Psoas muscle (tissue), 8 donors: ENCODE results near the gene HS6ST3. TPM values are rescaled to one million over a fixed set of nuclear protein-coding genes. Genes with fewer than 3 reads are reported as not detected.

Experiments used
- ATAC-seq, 4 donors: fragments of 200-7000 bp; cut with Tn5 transposase; one replicate each; pipeline ENCODE4 v1.9.1; 2020; ENCODE audit warnings: moderate library complexity in 3 of 4, mild to moderate bottlenecking in 2 of 4
- DNase-seq, 2 donors: peaks; one replicate each; pipeline ENCODE4 v3.0.0-alpha.2; 2020
- H3K27ac ChIP-seq: fragments of 200-600 bp; one replicate; pipeline ENCODE4 v1.8.0; 2022
- H3K27me3 ChIP-seq, 3 donors: fragments of 200-600 bp in 1 of 3; one replicate each; pipeline versions ENCODE4 v1.6.1 to v1.8.0; 2013 to 2022; ENCODE audit warnings: low read length in 2 of 3, mild to moderate bottlenecking in 2 of 3, moderate library complexity in 1 of 3; ENCODE audit not compliant: insufficient read depth in 3 of 3
- H3K36me3 ChIP-seq, 2 donors: fragments of 200-600 bp in 1 of 2; one replicate each; pipeline versions ENCODE4 v1.6.1 to v1.8.0; 2013 to 2022; ENCODE audit warnings: low read depth in 1 of 2, mild to moderate bottlenecking in 1 of 2, moderate library complexity in 1 of 2; ENCODE audit not compliant: insufficient read depth in 1 of 2
- H3K4me1 ChIP-seq: fragments of 200-600 bp; one replicate; pipeline ENCODE4 v1.8.0; 2022
- H3K4me3 ChIP-seq: fragments of 200-600 bp; one replicate; pipeline ENCODE4 v1.8.0; 2022; ENCODE audit warnings: mild to moderate bottlenecking
- H3K9me3 ChIP-seq: fragments of 200-600 bp; one replicate; pipeline ENCODE4 v1.8.0; 2022
- CTCF ChIP-seq: fragments of 200-600 bp; IDR thresholded peaks from one replicate; pipeline ENCODE4 v1.8.0; 2022; ENCODE audit warnings: antibody characterized with exemption
- WGBS, 3 donors: extraction: QIAGEN DNeasy Blood & Tissue Kit; methylation state at CpG; one replicate each; pipeline versions ENCODE4 v1.1.6 to v1.1.7; 2013; 5-methylcytosine and 5-hydroxymethylcytosine counted together
- intact Hi-C, 2 donors: fragments of 100-400 bp; cut with DNase I; formaldehyde crosslinking; loops; one replicate each; pipeline versions ENCODE4 v1.11.0 to v1.14.2; 2022
- polyA plus RNA-seq, 3 donors: library from polyadenylated mRNA; stranded (reverse); fragments of 200-250 nt; gene quantifications; one replicate each; pipeline ENCODE4 v1.2.3, GENCODE V29; 2013
- total RNA-seq, 4 donors: library from RNA; stranded (reverse); fragmentation: NEBNext Ultra II Directional in 2 of 4; extraction: Animal tissue kit (Norgen Biotek cat#: 25700) in 2 of 4; gene quantifications; one replicate each; pipeline versions ENCODE4 v1.2.1 to v1.2.4, GENCODE V29; 2021 to 2023
- donor health status: healthy with polysubstance abuse.
- donor health status: DM: no; HTN: no; CAD: no; lungs with moderate emphysema.
- donor health status: Bipolar disorder and iron deficiency.
- donor health status: healthy.
- donor health status: DM: yes; HTN: yes; CAD: no.
- donor health status: DM: no; HTN: no; CAD: no.
- donor health status: DM: no; HTN: no; CAD: no.
- donor health status: DM: yes; HTN: yes; CAD: no.

Gene HS6ST3
- total and polyA plus RNA-seq, 7 donors = 0.01 to 0.58 (median 0.10) TPM

GRCh38 chr13:96637039-96637438, 547.1 kb downstream of the HS6ST3 start:
- Histone ChIP-seq H3K27ac (no peak overlapping the region), H3K36me3 (no peaks in the 10 kb centered on the region), H3K27me3 (no peaks in the 10 kb centered on the region), H3K9me3 (peaks cover 3% of the 10 kb centered on the region), H3K4me3 (no peak overlapping the region), H3K4me1 (no peaks in the 10 kb centered on the region)
- intact Hi-C loops = no loop called here
- no peak for DNase-seq
- no peak for ATAC-seq
- no peak for TF ChIP-seq CTCF

DNA sequence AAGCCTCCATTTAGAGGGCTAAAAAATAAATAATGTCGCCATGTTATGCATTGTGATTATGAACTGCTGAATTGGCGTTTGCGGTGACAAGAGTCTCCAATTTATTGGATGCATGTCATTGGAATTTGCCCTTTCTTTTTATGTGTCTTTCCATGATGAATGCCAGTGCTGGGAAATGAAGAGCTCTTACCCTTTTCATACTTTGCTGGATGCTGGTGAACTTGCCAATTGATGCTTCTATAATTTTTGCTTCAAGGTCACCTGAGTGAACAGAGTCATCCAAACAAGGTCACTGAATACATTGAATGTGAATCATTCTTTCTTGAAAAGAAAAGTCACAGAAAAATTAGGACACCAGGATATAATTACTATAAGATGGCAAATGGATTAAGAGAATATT, 556.2 kb downstream of the HS6ST3 start:
- DNase-seq (no peak), ATAC-seq (no peak)
- TF ChIP-seq CTCF = no peak
- Histone ChIP-seq H3K36me3 (no peaks in the 10 kb centered on the region), H3K9me3 (peaks cover 6% of the 10 kb centered on the region), H3K27me3 (peaks cover 0 to 4% (median 0%) of the 10 kb centered on the region in 3 donors), H3K27ac (no peak overlapping the region), H3K4me1 (no peaks in the 10 kb centered on the region), H3K4me3 (no peak overlapping the region)
- intact Hi-C loops = no loop called here
- WGBS, 3 donors = 85 to 93% (median 90%) methylated on average over 3 of the region's 3 CpGs

- ATAC-seq = no peak
Observed at GRCh38 chr13:96646515-96647211, 556.8 kb downstream of the HS6ST3 start.

DNA sequence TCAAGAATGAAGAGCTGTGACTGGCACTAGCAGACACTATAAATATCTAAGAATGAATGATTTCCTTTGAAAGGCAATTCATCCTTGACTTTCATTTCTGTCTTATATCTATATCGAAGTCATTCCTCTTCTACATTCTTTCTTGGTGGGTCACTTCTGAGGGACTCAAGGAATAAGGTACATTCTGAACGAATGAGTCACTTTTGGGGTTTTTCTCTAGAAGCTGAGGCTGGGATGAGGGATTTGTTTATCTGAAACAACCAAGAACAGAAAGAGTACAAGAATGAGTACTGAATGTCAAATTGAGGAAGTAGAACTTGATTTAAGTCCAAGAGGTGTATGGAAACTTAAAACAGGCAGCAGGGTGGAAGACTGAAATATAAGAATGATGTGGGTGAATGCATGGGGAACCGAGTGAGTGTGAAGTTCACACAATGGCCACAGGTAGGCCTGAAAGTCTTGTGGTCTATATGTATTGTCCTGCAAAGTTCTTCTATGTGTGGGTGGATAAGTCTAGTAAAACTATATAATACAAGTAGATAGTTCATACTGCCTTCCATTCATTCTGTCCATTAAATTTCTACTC, 560.5 kb downstream of the HS6ST3 start:
- TF ChIP-seq CTCF = no peak
- H3K4me3 ChIP-seq = no peak overlapping the region
- no peaks in the 10 kb centered on the region for H3K36me3 ChIP-seq
- intact Hi-C loops = no loop called here
- no peaks in the 10 kb centered on the region for H3K27me3 ChIP-seq
- no peak for ATAC-seq
- no peaks in the 10 kb centered on the region for H3K4me1 ChIP-seq
- DNase-seq = no peak
- 73 to 76% (median 74%) methylated on average over 3 of the region's 3 CpGs for WGBS, 3 donors
- no peak overlapping the region for H3K27ac ChIP-seq
- H3K9me3 ChIP-seq = no peaks in the 10 kb centered on the region

More at GRCh38 chr13:96646515-96647211, 556.8 kb downstream of the HS6ST3 start:
- no peak overlapping the region for H3K4me3 ChIP-seq
- no peak overlapping the region for H3K27ac ChIP-seq
- no peaks in the 10 kb centered on the region for H3K36me3 ChIP-seq
- DNase-seq = no peak
- TF ChIP-seq CTCF = no peak
- intact Hi-C loops = no loop called here
- peaks cover 6% of the 10 kb centered on the region for H3K9me3 ChIP-seq
- WGBS, 3 donors = 84 to 85% (median 84%) methylated on average over 8 of the region's 8 CpGs
- peaks cover 0 to 4% (median 0%) of the 10 kb centered on the region in 3 donors for H3K27me3 ChIP-seq
- H3K4me1 ChIP-seq = no peaks in the 10 kb centered on the region

GRCh38 chr13:96651598-96651997, 561.7 kb downstream of the HS6ST3 start:
- DNase-seq (no peak), ATAC-seq (no peak)
- intact Hi-C loops = no loop called here
- H3K36me3 ChIP-seq = no peaks in the 10 kb centered on the region
- no peaks in the 10 kb centered on the region for H3K4me1 ChIP-seq
- TF ChIP-seq CTCF = no peak
- no peaks in the 10 kb centered on the region for H3K27me3 ChIP-seq
- no peak overlapping the region for H3K27ac ChIP-seq
- no peaks in the 10 kb centered on the region for H3K9me3 ChIP-seq
- WGBS, 3 donors = 40 to 49% (median 41%) methylated on average over 1 of the region's 1 CpG
- no peak overlapping the region for H3K4me3 ChIP-seq
